NCI-H187 (cell line): ENCODE measurements around the gene PABPC1L2B.
"Not testable (repeated sequence)": the region's sequence is repeated elsewhere in the genome, so short reads cannot be mapped to it uniquely, and the experiment has no call there.

Source experiments
- DNase-seq, 2 experiments: peaks; one replicate each; lab custom pipeline; 2025; lab: John Stamatoyannopoulos, UW

The PABPC1L2B gene

DNA sequence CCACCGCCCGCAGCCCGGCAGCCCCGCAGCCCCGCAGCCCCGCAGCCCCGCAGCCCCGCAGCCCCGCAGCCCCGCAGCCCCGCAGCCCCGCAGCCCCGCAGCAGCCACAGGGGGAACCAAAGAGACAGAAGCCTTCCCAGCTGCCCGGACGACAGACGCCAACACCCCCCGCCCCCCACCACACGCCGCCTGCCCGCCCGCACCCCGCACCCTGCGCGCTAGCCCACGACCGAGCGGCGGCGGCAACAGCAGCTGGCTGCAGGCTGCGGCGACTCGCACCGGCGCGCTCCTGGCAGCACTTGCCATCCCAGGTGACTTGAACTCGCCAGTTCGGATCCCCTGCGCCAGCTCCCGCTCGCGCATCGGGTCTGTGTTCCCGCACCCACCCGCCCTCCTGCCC is at the start of gene PABPC1L2B:
PABPC1L2B (plus strand) TSS at position 207 of the 400 bp plus-strand sequence. CDS start 704 bp downstream, outside the sequence.
- DNase-seq = not testable (repeated sequence)

- DNase-seq = not testable (repeated sequence)
These were observed 42.8 kb upstream of the PABPC1L2B start for GRCh38 chrX:72959971-72960370.

DNA sequence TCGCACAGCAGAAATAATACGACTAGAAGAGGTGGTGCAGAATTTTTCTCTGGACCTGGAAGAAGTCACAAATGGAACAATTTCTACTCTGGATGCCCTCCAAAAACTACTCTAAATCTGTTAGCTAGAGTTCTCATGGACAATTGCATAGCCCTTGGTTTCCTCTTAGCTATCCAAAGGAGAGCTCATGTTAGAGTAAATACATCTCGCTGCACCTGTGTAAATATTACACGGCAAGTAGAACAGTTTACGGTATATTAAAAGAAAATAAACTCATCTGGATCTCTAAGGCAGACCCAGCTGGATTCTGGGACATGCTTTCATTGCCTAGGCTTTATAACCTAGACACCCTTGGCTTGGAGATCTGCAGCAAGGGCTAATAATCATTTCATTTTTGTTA is 30.9 kb upstream of the PABPC1L2B start:
- not testable (repeated sequence) for DNase-seq

- DNase-seq = not testable (repeated sequence)
These were observed 27.9 kb upstream of the PABPC1L2B start for GRCh38 chrX:72974885-72975284.

GRCh38 chrX:72980894-72981469 is 21.8 kb upstream of the PABPC1L2B start:
- DNase-seq = not testable (repeated sequence)

DNA sequence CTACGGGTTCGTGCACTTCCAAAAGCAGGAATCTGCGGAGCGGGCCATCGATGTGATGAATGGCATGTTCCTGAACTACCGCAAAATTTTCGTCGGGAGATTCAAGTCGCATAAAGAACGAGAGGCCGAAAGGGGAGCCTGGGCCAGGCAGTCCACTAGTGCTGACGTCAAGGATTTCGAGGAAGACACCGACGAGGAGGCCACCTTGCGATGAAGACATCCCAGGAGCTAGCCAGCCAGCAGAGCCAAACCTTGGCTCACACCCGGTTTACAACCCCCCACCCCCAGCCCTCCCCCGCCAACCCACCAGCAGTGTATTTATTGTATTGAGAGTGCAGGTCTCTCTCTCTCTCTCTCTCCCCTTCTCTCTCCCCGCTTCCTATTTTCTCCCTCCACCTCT is 1.3 kb downstream of the PABPC1L2B start:
- DNase-seq = not testable (repeated sequence)

DNA sequence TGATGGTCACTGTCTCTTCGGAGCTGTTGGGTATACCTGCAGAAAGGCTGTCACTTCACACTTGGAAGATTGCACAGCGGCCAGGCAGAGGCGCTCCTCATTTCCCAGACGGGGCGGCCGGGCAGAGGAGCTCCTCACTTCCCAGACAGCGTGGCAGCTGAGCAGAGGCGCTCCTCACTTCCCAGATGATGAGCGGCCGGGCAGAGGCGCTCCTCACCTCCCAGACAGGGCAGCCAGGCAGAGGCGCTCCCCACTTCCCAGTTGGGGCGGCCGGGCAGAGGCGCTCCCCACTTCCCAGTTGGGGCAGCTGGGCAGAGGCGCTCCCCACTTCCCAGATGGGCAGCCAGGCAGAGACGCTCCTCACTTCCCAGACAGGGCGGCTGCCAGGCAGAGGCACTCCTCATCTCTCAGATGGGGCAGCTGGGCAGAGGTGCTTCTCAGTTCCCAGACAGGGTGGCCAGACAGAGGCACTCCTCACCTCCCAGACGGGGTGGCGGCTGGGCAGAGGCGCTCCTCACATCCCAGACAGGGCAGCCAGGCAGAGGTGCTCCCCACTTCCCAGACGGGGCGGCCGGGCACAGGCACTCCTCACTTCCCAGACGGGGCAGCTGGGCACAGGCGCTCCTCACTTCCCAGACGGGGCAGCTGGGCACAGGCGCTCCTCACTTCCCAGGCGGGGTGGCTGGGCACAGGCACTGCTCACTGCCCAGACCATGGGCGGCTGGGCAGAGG is 18.8 kb downstream of the PABPC1L2B start:
- DNase-seq = no peak

DNA sequence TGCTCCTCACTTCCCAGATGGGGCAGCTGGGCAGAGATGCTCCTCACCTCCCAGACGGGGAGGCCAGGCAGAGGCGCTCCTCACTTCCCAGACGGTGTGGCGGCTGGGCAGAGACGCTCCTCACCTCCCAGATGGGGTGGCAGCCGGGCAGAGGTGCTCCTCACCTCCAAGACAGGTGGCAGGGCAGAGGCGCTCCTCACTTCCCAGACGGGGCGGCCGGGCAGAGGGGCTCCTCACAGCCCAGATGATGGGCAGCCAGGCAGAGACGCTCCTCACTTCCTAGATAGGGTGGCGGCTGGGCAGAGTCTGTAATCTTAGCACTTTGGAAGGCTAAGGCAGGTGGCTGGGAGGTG is 19.3 kb downstream of the PABPC1L2B start:
- not testable (repeated sequence) for DNase-seq

DNA sequence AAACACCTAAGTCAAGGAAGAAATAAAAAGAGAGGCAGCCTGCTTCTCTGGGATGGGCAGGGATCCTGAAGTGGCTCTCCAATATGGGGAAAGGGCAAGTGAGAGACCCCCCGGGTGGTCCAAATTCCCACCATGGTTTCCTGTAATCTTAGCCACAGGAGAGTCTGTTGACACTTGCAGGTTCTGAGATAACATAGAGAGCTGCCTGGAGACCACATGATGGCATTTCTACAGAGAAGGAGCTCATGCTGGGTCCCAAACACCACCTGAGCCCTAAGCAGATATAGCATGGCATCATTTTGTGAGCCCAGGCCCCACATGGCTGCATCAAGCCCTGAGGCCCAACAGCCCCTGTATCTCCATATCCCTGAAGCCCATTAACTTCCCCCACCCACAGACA is 26.1 kb downstream of the PABPC1L2B start:
- DNase-seq = no peak
